ENCODE measurements around the gene CDKL1. TPM values are rescaled to one million over a fixed set of nuclear protein-coding genes. Genes with fewer than 3 reads are reported as not detected.

Gene CDKL1
- total and polyA plus RNA-seq, 2 of the 13 experiments (the other 11 are each of a cell fraction or from before 2014, with no cell fraction given) = 4.4 to 5.1 TPM

- TF ChIP-seq ZNF232 (CRISPR knock-in tag; IDR thresholded peaks at IDR 0.05; ENCODE audit: borderline replicate concordance) = peak; percentile 66; the same call in 1 of the 2 replicates
- peak; percentile 36; the same call in 1 of the 2 replicates for TF ChIP-seq ZNF772 (CRISPR knock-in tag; IDR thresholded peaks at IDR 0.05)
- TF ChIP-seq BRF2 (CRISPR knock-in tag; IDR thresholded peaks at IDR 0.05) = no peak
- TF ChIP-seq ZNF12 (CRISPR knock-in tag; IDR thresholded peaks at IDR 0.05) = no peak
- no peak for TF ChIP-seq AHDC1 (CRISPR knock-in tag; IDR thresholded peaks at IDR 0.05; ENCODE audit: borderline replicate concordance)
- peak; percentile 84 for TF ChIP-seq HOXD1 (CRISPR knock-in tag; IDR thresholded peaks at IDR 0.05)
- no peak for TF ChIP-seq PAF1 (CRISPR knock-in tag; IDR thresholded peaks at IDR 0.05)
- peak; percentile 87; the same call in 1 of the 2 replicates for TF ChIP-seq PREB (CRISPR knock-in tag; IDR thresholded peaks at IDR 0.05)
- TF ChIP-seq ZNF260 (CRISPR knock-in tag; IDR thresholded peaks at IDR 0.05; ENCODE audit: borderline replicate concordance, low read depth) = no peak
- no peak; the same call in 1 of the 2 replicates for TF ChIP-seq ZNF256 (CRISPR knock-in tag; conservative IDR thresholded peaks at IDR 0.05)
- no peak for TF ChIP-seq NFIB (CRISPR knock-in tag; IDR thresholded peaks at IDR 0.05; ENCODE audit: borderline replicate concordance)
- peak; percentile 76 for TF ChIP-seq RBFOX2 (IDR thresholded peaks at IDR 0.05; ENCODE audit: low read depth, low read length)
- peak; percentile 86 for TF ChIP-seq ZBTB10 (CRISPR knock-in tag; IDR thresholded peaks at IDR 0.05; ENCODE audit: borderline replicate concordance)
- TF ChIP-seq MXD4 (CRISPR knock-in tag; IDR thresholded peaks at IDR 0.05) = peak; percentile 65
- no peak for TF ChIP-seq PITX1 (CRISPR knock-in tag; IDR thresholded peaks at IDR 0.05)
- no peak for TF ChIP-seq FOXJ3 (CRISPR knock-in tag; IDR thresholded peaks at IDR 0.05; ENCODE audit: borderline replicate concordance)
- no peak; the same call in 1 of the 2 replicates for TF ChIP-seq MTF2 (CRISPR knock-in tag; IDR thresholded peaks at IDR 0.05; ENCODE audit: borderline replicate concordance)
Observed at GRCh38 chr14:50396631-50397389, at the start of gene CDKL1 (continued).
